GM18517 (cell line): ENCODE results near the gene CDHR2.

Source experiments
- ATAC-seq: cut with Tn5 transposase; IDR thresholded peaks from one replicate; pipeline ENCODE4 v1.9.1; 2021; ENCODE audit warnings: mild to moderate bottlenecking, moderate library complexity; ENCODE audit not compliant: unreplicated experiment

CDHR2 gene

DNA sequence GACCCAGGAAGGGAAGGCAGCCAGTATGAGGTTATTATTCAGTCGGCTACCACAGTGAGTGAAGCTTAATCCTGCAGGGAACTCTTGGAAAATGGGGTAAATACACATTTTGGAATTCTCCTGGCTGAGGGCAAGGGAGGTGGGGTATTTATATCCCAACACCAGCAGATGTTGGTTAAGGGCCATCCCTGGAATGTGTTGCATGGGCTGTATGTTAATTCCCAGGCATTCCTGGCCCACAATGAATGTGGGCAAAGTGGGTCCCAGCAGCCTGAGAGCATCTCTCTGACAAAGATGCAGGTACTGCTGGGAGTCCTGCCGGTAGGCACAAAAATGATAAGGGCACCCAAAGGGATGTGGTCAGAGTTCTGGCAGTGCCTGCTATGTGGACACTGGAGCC is 63.7 kb downstream of the CDHR2 start:
- no peak for ATAC-seq

DNA sequence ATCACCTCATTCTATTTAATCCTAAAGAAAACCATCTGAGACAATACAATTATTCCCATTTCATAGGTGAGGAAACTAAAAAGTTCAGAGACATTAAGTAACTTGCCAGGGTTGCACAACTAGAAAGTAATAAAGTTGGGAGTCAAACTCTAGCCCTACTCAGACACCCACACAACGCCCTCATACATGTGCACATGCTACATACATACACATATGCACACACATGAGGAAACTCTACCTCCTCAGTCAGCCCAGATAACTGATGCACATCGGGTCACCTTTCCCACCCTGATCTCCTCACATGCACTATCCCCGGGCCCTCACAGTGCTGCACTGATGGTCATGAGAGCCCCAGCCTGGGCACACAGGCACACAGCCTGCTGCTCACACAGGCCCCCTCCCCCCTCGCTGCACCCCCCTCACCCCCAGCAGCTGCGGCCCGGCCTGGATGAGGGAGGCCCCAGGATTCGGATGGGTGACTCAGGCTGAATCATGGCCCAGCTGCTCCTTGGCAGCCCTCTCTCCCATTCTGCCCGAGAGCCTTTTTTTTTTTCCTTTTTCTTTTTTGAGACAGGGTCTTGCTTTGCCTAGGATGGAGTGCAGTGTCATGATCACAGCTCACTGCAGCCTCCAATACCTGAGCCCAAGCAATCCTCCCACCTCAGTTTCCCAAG is 65.8 kb downstream of the CDHR2 start:
- ATAC-seq = no peak

DNA sequence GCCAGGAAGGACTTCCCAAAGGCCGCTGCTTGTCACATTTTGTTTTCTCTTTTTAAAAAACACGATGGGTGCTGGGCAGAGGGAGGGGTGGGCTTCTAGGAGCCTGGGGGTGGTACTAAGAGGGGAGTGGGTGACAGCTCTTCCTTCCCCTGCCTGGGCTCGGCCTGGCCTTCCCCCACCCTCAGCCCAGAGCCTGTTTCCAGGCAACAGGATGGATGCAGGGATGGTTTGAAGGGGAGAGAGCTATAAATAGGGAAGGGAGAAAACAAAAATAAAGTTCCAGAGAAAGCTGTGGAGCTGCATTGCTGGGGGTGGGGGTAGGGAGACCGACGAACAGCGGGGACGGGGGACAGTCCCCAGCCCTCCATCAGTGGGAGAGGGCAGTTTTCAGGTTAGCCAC is 67.4 kb downstream of the CDHR2 start:
- no peak for ATAC-seq

DNA sequence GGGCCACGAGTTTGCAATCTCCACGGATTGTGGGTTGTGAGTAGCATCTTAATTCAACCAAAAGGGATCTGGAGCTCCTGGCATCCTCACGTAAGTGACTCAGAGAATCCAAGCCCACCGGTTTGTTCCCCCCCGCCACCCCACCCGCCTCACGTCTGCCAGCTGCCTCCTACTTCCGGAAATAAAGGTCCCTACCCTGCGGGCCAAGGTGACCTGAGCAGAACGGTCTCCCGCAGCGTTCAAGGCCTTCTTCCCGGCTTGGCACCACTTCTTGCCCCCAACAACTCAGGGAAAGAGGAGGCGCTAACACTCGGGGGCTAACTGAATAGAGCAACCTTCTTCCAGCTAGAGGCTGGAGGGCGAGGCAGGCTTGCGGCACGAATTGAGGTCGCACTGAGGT is 69.6 kb downstream of the CDHR2 start:
- no peak for ATAC-seq

DNA sequence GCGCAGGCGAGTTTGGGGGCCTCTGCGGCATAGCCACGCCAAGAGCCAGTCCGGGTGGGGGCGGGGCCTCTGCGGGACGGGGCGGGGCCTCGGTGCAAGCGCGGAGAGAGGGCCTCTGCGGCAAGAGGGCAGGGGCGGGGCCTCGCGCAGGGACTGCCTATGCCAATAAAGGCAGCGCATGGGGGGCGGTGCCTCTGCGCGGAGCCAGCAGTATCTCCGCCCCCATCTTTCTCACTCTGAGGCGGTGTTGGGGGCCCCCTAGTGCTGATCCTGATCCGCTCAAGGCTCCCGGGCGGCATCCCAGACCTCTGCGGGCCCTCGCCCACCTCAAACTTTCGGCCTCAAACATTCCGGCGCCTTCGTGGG is 70.0 kb downstream of the CDHR2 start:
- no peak for ATAC-seq

DNA sequence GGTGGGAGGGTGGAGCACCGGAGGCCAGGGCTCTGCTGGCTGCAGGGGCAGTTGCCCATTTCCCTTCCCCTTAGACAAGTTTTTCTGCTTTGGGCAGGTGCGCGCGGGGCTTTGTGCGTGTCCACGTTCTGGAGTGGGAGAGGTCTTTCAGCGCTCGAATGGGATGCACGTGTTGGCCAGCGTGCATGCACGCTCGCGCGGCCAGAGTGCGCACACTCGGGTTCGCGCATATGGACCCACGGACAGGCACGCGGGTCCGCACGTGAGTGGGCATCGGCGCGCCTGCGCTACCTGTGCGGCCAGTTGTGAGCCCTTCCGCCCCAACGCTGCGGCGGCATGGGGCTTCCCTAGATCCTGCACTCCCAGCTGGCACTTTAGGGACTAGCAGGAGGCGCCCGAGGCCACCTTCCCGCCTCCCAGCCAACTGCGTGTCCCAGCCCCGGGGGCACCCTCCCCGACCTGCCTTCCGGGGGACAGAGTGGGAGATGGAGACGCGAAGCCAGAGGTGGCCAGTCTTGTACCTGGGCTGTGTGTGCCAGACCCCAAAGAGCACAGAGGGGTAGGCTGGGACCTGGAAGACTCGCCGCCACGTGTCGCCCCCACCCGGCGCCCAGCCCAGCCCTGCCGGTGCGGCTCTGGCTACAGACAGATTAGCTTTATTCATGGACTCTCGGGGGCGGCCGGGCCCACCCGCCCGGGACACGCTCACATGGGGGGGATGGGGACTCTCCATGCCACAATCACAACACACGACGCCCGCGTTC is 70.6 kb downstream of the CDHR2 start:
- no peak for ATAC-seq

DNA sequence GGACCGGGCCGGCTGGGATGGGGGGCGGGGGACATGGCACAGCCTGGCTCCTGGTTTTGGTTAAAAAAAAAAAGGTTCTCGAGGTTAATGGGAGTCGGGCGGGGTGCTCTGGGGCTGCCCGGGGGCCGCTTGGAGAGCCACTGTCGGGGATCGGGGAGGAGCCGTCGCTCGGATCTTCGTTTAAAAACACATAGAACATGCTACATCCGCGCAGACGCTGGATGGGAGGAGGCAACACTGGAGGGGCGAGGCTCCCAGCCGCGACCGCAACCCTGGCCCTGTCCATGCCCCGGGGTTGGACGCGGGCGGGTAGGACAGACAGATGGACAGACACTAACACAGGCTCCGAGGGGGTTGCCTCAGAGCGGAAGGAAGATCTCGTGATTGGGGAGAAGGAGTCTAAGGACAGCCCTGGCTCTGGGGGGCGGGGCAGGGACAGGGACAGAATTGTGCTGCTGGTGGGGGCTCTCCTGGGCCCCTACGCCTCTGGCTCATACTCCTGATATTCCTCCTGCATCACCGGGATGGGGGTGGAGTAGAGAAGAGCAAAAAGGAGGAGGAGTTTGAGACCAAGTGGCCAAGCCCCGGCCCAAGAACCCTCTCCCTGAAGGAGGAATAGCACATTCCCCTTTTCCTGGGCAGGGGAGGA is 71.3 kb downstream of the CDHR2 start:
- no peak for ATAC-seq

DNA sequence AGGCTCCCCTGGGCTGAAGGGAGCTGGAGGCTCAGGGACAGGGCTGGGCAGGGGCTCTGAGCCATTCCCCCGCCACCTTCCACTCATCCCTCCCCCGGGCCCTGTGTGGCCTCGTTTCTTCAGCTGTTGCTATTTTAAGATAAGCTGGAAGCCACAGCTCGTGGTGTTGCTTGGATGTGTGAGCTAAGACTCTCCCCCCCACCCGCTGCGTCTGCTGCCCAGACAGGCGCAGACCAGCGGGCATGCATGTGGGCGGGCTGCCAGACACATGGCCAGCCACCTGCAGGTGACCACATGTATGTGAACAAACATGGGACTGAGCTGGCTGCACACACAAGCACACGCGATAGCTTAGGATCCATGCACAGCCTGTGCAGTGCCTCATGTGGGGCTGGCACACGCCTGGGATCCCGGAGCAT is 72.5 kb downstream of the CDHR2 start:
- ATAC-seq = no peak

DNA sequence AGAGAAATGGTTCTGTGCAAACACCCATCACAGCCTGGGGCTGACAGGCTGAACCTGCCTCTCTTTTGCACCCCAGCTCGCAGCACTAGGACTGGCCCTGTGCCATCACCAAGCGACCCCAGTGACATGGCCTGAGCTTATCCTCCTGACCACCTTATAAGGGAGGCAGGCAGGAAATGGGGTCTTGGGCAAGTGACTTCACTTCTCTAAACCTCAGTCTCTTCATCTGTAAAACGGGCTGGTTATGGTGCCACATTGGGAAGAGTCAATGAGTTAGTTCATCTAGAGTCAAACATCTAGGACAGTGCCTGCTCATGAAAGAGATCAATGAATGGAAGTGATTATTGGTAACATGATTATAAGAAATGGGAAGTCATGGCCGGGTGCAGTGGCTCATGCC is 75.0 kb downstream of the CDHR2 start:
- ATAC-seq = no peak

DNA sequence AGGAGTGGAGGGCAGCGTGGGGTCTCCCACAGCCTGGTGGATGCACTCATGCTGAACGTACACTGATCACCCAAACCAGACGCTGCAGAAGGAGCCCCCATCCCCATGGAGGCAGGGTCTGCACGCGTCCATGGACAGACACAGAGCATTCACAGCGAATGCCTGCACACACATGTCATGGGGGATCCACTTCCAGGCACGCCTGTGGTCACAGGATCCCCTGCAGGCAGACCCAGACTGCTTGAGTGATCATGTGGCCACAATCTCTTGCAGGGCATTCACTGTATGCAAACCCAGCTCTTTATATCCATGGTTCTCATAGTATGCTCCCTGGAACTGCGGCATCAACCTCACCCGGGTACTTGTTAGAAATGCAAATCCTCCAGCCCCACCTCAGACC is 75.8 kb downstream of the CDHR2 start:
- no peak for ATAC-seq

DNA sequence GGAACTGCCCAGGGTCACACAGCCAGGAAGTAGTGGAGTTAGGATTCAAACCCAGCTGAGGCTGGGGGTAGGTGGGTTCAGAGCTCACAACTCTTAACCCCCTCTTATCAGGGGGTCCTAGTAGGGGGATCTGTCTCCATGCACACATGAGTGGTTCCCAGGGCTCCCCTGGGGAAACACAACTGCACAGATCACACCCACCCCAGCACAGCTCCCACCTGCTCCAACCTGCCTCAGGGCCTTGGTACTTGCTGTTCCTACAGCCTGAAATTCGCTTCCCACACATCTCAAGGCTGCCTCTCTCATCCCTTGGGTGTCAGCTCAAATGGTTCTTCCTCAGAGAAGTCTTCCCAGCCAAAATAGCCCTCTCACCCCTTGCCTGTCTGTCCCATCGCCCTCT is 76.4 kb downstream of the CDHR2 start:
- ATAC-seq = no peak

DNA sequence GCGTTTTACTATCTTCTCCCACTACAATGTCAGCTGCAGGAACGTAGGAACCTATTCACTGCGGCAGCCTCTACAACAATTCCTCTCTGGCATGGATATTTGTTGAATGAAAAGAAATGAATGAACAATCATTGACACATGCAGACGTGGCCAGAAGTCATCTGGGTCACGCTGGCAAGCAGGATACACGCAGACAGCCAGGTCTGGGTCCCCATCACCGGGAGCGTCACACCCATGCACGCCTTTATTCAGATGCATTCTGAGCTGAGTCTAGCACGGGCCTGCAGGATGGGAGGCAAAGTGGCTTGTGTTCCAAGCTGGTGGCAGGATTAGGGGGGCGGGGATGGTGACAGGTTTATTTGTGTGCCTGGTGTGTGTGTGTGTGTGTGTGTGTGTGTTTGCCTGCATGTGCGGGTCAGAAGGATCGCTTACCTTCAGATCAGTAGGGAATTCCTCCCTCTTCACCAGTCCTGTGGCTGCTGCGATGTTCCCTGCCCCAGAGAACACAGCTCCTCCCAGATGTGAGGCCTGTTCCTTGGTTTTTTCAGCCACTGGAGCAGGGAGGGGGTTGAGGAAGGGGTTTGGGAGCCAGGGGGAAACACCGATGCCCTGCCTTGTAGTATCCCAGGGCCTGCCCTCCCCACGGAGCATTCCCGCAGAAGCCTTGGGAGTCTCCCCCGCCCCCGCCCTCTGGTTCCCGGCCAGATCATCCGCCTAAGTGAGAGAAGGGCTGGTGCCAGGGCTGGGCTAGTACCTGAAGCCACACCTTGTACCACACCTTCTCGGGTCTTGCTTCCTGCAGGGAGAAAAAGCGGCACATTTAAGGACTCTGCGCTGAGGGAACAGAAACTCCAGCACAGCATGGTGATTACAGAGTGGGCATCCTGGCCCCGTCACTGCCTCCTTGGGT is 77.1 kb downstream of the CDHR2 start:
- no peak for ATAC-seq

DNA sequence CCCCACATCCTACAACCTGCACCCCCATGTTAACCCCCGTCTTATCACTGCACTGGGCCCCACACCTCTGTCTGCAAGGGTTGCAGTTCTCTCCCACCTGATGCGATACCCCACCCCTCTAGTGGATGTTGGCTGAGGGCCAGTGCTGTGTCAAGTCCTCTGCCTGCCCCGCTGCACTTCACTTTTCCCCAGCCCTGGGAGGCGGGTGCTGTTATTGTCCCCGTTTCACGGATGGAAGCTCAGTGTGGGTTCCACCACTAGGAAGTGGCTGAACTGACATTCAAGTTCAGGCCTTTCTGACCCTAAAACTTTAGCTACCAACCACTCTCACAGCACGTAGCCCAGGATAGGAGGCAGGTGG is 77.7 kb downstream of the CDHR2 start:
- no peak for ATAC-seq

DNA sequence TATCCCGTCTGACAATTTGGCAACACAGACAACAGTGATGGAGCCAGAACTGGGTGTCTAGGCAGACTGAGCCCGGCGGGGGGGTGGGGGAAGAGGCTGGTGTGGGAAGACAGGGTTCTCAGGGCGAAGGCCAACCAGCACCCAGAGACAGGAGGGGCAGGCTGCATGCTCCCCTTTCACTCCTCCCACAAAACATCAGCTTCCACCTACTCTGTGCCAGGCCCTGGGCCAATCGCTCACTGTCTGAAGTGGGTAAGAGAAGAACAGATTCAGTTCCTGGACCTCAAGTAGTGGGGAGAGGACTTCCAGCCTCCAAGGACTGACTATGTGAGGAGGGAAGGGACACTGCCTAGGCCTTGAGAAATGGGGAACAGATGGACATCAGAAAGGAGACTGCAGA is 78.4 kb downstream of the CDHR2 start:
- ATAC-seq = no peak

DNA sequence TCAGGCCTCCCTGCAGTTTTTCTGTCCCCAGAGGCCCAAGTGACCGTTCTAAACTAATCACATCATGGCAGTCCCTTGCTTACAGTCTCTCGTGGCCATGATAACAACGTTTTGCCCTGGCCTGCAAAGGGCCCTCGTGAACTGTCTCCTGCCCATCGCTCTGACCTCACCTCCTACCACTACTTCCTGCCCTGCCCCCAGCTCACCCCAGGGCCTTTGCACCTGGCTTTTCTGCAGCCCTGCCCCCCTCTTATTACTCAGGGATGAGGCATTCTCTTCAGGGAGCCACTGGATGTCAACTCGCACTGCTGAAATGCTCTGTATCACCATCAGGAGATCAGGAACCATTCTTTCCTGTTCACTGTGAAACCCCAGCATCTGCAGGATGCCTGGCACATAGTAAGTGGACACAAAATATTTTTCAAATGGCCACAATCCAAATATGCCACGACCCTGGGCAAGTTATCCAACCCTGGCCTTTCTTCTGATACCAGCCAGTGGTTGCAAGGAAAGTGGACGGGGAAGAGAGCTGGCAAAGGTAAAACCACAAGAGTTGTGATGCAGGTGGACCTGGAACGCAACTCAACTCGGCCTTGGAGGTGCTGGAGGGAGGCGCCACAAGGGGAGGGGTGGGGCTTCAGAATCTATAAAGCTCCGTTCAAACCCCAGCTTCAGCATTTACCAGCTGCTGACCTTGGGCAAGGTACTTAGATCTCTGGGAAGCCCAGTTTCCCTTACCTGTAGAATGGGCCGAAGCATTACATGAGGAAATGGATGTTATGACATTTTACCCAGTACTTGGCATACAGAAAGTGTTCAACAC is 79.5 kb downstream of the CDHR2 start:
- no peak for ATAC-seq

DNA sequence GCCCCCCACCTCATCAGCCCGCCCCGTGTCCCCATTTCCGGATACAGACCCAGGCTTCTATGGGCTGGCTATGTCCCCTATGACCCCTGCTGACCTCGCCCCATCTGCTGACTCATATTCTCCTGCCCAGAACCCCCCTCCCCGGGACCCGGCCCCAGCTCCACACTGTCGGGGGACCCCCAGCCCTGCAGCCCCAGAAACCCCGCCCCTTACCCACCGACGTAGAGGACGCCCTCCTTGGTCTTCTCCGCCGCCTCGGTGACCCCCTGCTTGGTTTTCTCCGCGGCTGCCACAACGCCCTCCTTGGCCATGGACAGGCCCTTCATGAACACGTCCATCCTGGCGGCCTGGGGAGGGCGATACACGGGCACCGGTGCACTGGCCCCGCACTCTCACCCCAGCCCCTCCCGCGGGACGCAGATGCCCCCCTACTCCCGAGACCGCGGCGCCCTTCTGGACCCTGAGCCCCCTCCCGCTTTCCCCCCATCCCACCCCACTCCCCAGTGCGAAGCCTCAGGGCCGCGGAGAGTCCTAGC is 80.2 kb downstream of the CDHR2 start:
- no peak for ATAC-seq

DNA sequence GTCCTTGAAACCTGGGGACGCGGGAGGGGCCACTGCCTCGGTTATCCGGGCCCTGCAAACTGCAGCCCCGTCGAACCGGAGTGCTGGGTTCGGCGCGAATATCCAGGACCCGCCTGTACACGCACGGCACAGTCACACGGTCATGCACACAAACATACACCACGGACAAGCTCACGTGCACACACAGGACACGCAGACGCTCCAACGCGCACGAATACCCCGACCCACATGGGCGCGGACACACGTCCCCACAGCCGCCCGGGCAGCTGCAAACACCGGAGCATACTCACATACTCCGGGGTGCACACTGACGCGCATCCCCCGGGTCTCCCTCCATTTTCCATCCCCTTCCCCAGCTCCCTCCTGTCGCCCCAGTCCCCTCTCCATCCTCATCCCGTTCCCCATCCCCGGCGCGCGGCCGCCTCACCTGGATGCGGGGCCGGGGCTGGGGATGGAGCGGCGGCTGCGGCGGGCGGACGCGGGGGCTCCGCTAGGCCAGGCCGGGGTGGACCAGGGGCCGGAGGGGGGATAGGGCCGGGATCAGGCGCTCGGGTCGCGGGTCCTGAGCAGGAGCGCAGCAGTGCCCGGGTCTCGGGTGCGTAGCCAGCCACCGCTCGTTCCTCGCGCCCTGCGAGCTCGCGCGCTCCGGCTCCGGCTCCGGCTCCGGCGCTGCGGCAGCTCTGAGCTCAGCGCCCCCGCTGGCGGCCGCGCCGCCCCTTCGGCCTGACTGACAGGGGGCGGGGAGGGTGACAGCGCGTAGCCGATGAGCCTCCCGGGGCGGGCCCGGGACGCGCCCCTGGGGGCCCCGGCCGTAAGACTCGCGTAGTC is 80.9 kb downstream of the CDHR2 start, which contains the start of the genes EIF4E1B and SNCB:
Gene EIF4E1B (plus strand): TSS at position 823 of the 828 bp plus-strand sequence. CDS start 12,113 bp downstream, outside the sequence.
Gene SNCB (minus strand): TSS at position 682 of the 828 bp plus-strand sequence. CDS start 880 bp downstream, outside the sequence.
- no peak for ATAC-seq

DNA sequence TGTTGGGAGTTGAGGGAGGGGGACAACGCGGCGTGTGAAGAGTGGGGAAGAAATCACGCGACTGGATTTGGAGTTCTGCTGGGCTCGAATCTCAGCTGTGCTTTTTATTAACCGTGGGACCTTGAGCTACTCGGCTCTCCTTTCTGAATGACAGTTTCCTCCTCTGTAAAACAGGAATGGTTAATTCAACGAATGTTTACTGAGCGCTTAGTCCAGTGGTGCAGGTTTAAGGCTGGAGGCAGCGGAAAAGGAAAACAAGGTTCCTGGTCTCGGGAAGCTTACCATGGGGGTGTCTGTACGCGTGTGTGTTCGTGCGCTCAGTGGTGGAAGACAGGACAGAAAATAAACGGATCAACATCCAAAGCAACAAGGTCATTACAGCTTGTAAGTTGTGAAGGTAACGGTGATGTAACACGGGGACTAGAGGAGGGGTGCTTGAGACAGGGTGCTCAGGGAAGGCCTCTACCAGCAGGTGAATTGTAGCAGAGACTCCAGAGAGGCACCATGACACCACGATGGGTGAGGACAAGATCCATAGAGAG is 81.6 kb downstream of the CDHR2 start:
- no peak for ATAC-seq
